GM12878 (cell line): ENCODE results near the gene SRSF1. TPM values are rescaled to one million over a fixed set of nuclear protein-coding genes. Genes with fewer than 3 reads are reported as not detected.

Experiments
- BACH1 ChIP-seq: fragments of 450-650 bp; IDR thresholded peaks from 2 replicates; pipeline ENCODE4 v1.6.1; 2017; ENCODE audit warnings: mild to moderate bottlenecking, borderline replicate concordance
- BCL3 ChIP-seq: IDR thresholded peaks from 2 replicates; pipeline ENCODE4 v1.6.1; 2011; ENCODE audit warnings: borderline replicate concordance, low read depth, mild to moderate bottlenecking, moderate library complexity, low read length; ENCODE audit not compliant: insufficient read depth, poor library complexity, severe bottlenecking
- BHLHE40 ChIP-seq, 2 experiments: fragments of 450-650 bp in 1 of 2; IDR thresholded peaks; 2 replicates each; pipeline ENCODE4 v1.6.1; 2011 to 2017; ENCODE audit warnings: low read depth in 2 of 2, borderline replicate concordance in 1 of 2, improper control_type of control experiment in 1 of 2, low read length in 1 of 2, mild to moderate bottlenecking in 1 of 2
- EGR1 ChIP-seq, 2 experiments: IDR thresholded peaks; 1 replicate in 1 of 2; 2 replicates in 1 of 2; pipeline ENCODE4 v1.6.1; 2011 to 2012; ENCODE audit warnings: low read depth in 2 of 2, low read length in 2 of 2, borderline replicate concordance in 1 of 2, mild to moderate bottlenecking in 1 of 2, moderate library complexity in 1 of 2
- FOS ChIP-seq: IDR thresholded peaks from 3 replicates; pipeline ENCODE4 v1.6.1; 2011; ENCODE audit warnings: borderline replicate concordance; ENCODE audit not compliant: insufficient read length; ENCODE audit errors: extremely low read depth
- FOXK2 ChIP-seq: fragments of 450-650 bp; IDR thresholded peaks from 2 replicates; pipeline ENCODE4 v1.6.1; 2017; ENCODE audit warnings: mild to moderate bottlenecking, moderate library complexity
- HDGF ChIP-seq: fragments of 450-650 bp; IDR thresholded peaks from 2 replicates; pipeline ENCODE4 v1.6.1; 2016; ENCODE audit warnings: antibody characterized with exemption
- IKZF1 ChIP-seq: fragments of 450-650 bp; conservative IDR thresholded peaks from 2 replicates; pipeline ENCODE4 v1.6.1; 2017; ENCODE audit warnings: antibody characterized with exemption, mild to moderate bottlenecking
- MEF2A ChIP-seq: IDR thresholded peaks from 2 replicates; pipeline ENCODE4 v1.6.1; 2011; ENCODE audit warnings: low read depth, mild to moderate bottlenecking, low read length, moderate library complexity; ENCODE audit not compliant: insufficient read depth
- NKRF ChIP-seq: fragments of 450-650 bp; conservative IDR thresholded peaks from 2 replicates; pipeline ENCODE4 v1.6.1; 2017; ENCODE audit warnings: mild to moderate bottlenecking, moderate library complexity
- NR2F1 ChIP-seq: fragments of 450-650 bp; conservative IDR thresholded peaks from 2 replicates; pipeline ENCODE4 v1.6.1; 2017; ENCODE audit warnings: mild to moderate bottlenecking
- NRF1 ChIP-seq: conservative IDR thresholded peaks from 2 replicates; pipeline ENCODE4 v1.6.1; 2011; ENCODE audit warnings: mild to moderate bottlenecking, low read depth, low read length, improper control_type of control experiment
- POLR2AphosphoS2 ChIP-seq: IDR thresholded peaks from 2 replicates; pipeline ENCODE4 v1.6.1; 2011; ENCODE audit warnings: low read depth, mild to moderate bottlenecking, low read length, improper control_type of control experiment, moderate library complexity
- POU2F2 ChIP-seq: IDR thresholded peaks from 3 replicates; pipeline ENCODE4 v1.6.1; 2011; ENCODE audit warnings: low read depth, mild to moderate bottlenecking, low read length, borderline replicate concordance
- SRF ChIP-seq, 2 experiments: IDR thresholded peaks; 2 replicates each; pipeline ENCODE4 v1.6.1; 2011; ENCODE audit warnings: low read depth in 2 of 2, low read length in 2 of 2, mild to moderate bottlenecking in 1 of 2, moderate library complexity in 1 of 2
- SUPT20H ChIP-seq: IDR thresholded peaks from 2 replicates; pipeline ENCODE4 v1.6.1; 2011; ENCODE audit warnings: low read depth, mild to moderate bottlenecking, low read length, moderate library complexity, borderline replicate concordance; ENCODE audit not compliant: control insufficient read depth
- TARDBP ChIP-seq: IDR thresholded peaks from 2 replicates; pipeline ENCODE4 v1.6.1; 2016; ENCODE audit warnings: borderline replicate concordance
- TCF12 ChIP-seq: IDR thresholded peaks from 2 replicates; pipeline ENCODE4 v1.6.1; 2011; ENCODE audit warnings: low read depth, mild to moderate bottlenecking, low read length
- YY1 ChIP-seq: IDR thresholded peaks from 2 replicates; pipeline ENCODE4 v1.6.1; 2011; ENCODE audit warnings: low read depth, mild to moderate bottlenecking, low read length
- ZBTB11 ChIP-seq: fragments of 450-650 bp; formaldehyde crosslinking; IDR thresholded peaks from 2 replicates; pipeline ENCODE4 v1.5.0; 2022; ENCODE audit warnings: mild to moderate bottlenecking, missing genetic modification characterization
- ZSCAN29 ChIP-seq: fragments of 450-650 bp; IDR thresholded peaks from 2 replicates; pipeline ENCODE4 v1.6.1; 2017; ENCODE audit warnings: mild to moderate bottlenecking, moderate library complexity
- polyA plus RNA-seq, 11 experiments: library from polyadenylated mRNA; depleted of rRNA in 4 of 11; unstranded in 6 of 11; stranded (reverse) in 5 of 11; fragments of >200 nt; fragmentation: Nextera tagmentation in 4 of 11; fragmentation: Illumina TruSeq in 1 of 11; extraction: Ambion mirVana in 4 of 11; extraction: Trizol in 1 of 11; gene quantifications; 1 replicate in 1 of 11; 2 replicates in 10 of 11; pipeline versions ENCODE4 v1.2.1 to v1.2.3, GENCODE V29; 2011 to 2016; ENCODE audit warnings: inconsistent platforms in 2 of 11, missing spikeins in 2 of 11, low read depth in 1 of 11
- total RNA-seq, 4 experiments: library from RNA; depleted of rRNA in 3 of 4; stranded (reverse); fragments of >200 nt in 3 of 4; fragmentation: Illumina TruSeq in 1 of 4; extraction: Trizol in 1 of 4; gene quantifications; 2 replicates each; pipeline versions ENCODE4 v1.2.1 to v1.2.3, GENCODE V29; 2013 to 2021

Gene SRSF1
- total and polyA plus RNA-seq, 10 of the 15 experiments (the other 5 are each of a cell fraction or from before 2014, with no cell fraction given) = 101 to 474 (median 404) TPM

GRCh38 chr17:57987581-57988300 lies 19.3 kb downstream of the SRSF1 start, which contains the start of gene VEZF1 (continued):
- peak; percentile 19; the same call in 1 of the 2 replicates for TF ChIP-seq BACH1
- TF ChIP-seq ZBTB11 = peak; percentile 11; the same call in 1 of the 2 replicates
- TF ChIP-seq SUPT20H = no peak
- TF ChIP-seq SRF (IDR thresholded peaks at IDR 0.05; ENCODE audit: low read depth in 2 of 2, low read length in 2 of 2) = 0 out of 4 replicates have a peak, but pooled peaks of 1 of the 2 experiments have one; percentile 8
- TF ChIP-seq EGR1 (IDR thresholded peaks at IDR 0.05; ENCODE audit: borderline replicate concordance in 1 of 2, low read depth in 2 of 2, low read length in 2 of 2) = peak in 1 of 2 experiments; percentile 59; a peak in 1 of 3 replicates
- no peak for TF ChIP-seq MEF2A
- no peak for TF ChIP-seq NRF1
- peak; percentile 35; the same call in 1 of the 2 replicates for TF ChIP-seq POLR2AphosphoS2
- peak; percentile 65 for TF ChIP-seq NR2F1
- peak; percentile 40 for TF ChIP-seq YY1
- peak; percentile 21 for TF ChIP-seq NKRF
- 0 out of 3 replicates have a peak, but pooled peaks have one; percentile 16 for TF ChIP-seq POU2F2
- TF ChIP-seq ZSCAN29 = no peak
- TF ChIP-seq BCL3 = no peak
- 0 out of 2 replicates have a peak, but pooled peaks have one; percentile 13 for TF ChIP-seq HDGF
- 0 out of 2 replicates have a peak, but pooled peaks have one; percentile 11 for TF ChIP-seq FOXK2
- no peak for TF ChIP-seq BHLHE40 (IDR thresholded peaks at IDR 0.05; ENCODE audit: borderline replicate concordance in 1 of 2, low read depth in 2 of 2, low read length in 1 of 2)
- 0 out of 2 replicates have a peak, but pooled peaks have one; percentile 1 for TF ChIP-seq TCF12
- no peak for TF ChIP-seq FOS
- TF ChIP-seq IKZF1 = peak; percentile 27; the same call in 1 of the 2 replicates
- TF ChIP-seq TARDBP = no peak
